ENCODE data around the gene SERGEF.
"Not testable (repeated sequence)": the region's sequence is repeated elsewhere in the genome, so short reads cannot be mapped to it uniquely, and the experiment has no call there.

GRCh38 chr11:17868398-17868797 is 144.4 kb downstream of the SERGEF start:
- not testable (repeated sequence) for TF ChIP-seq CTCF, POLR2A, POLR2AphosphoS5, EP300 (IDR thresholded peaks at IDR 0.05)
